ELF-1 (cell line): Measurements from ENCODE around the gene RAD51B.
"Not testable (repeated sequence)": the region's sequence is repeated elsewhere in the genome, so short reads cannot be mapped to it uniquely, and the experiment has no call there.

Experiments used
- DNase-seq: peaks from one replicate; pipeline ENCODE4 v3.0.0-alpha.2; 2016; ENCODE audit warnings: low read depth, low spot score

The RAD51B gene

DNA sequence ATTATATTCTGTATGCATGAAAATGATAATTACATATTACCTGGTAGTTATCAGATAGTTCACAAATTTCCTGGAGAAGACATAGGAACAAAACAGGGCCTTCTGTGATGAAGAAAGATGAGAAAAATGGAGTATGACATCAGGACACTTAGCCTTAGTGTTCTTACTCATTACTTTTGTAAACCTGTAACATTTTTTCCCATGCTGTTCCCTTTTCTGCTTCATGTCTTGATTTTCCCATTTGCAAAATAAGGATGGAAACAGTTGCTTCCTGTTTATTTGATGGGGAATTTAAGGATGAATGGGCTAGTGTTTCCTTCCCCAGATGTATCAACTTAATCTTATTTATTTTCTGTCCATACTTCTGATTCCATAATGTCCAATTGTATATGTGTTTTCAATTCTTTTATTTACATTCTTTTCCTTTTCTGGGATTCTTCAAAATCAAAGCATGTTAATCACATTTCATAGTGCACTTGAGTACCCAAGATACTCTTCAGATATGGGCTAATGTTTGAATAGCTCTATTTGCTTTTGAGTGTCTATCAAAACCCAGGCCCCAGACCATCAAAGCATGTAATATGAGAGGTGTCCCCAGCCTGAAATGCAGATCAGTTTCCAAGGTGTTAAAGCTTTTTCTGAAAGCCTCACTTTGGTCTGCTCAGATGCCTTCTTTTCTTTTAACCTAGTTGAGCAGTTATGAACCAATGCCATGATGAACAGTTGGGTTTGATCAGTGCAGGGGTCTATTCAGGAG is 260.5 kb downstream of the RAD51B start:
- no peak for DNase-seq

DNA sequence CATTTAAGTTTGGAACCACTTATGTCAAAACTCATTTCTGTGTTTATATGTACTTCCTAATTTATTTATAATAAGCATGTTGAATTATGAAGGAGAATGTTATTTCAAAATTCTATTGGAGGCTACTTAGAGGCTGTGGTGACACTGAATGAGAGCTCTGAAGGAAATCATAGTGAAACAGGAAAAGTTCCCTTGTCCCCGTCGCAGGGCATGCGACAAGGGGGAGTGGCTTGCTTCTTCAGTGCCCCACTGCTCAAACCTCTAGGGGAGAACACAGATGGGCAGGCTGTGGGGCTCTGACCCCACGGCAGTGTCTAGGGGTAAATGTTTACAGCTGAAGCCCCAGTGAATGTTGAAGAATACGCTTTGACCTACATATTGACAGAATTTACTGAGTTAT is 261.9 kb downstream of the RAD51B start:
- no peak for DNase-seq

DNA sequence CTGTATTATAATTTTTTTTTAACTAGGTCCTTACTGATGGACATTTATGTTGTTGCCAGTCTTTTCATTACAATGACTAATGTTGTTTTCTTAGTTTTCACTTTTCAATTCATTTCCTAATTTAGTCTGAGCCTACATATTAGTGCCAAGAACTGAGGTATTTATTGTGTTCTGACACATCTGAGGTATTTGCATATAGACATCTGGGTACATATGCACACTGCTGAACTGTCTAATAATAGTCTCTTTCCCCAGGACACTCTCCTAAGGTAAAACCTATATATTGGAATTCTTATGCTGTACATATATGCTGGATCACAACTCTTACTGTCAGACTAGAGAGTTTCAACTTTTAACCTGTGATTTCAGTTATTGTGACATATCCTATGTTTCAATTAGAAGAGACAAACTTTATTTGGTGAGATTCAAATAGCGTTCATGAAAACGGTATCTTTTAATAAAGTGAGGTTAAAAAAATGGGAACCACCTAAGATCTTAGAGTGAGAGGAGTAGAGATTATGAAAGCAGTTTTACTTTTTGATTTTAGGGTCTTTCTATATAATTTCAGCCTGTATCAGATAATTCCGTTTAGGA is 263.2 kb downstream of the RAD51B start:
- no peak for DNase-seq

DNA sequence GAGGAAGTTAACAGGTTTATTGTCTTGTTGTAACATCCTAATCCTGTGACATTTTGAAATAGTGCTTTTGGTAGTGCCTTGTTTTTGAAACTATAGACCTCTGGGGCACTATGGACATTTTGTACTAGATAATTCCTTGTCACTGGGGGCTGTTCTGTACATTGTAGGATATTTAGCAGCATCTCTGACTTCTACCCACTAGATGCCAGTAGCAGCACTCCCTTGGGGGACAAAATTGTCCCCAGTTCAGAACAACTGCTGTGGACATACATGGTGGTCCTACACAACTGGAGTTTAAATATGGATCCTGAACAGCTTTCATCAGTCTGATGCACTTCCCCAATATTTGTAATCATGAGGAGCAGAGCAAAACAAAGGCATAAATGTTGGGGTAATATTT is 264.7 kb downstream of the RAD51B start:
- DNase-seq = no peak

DNA sequence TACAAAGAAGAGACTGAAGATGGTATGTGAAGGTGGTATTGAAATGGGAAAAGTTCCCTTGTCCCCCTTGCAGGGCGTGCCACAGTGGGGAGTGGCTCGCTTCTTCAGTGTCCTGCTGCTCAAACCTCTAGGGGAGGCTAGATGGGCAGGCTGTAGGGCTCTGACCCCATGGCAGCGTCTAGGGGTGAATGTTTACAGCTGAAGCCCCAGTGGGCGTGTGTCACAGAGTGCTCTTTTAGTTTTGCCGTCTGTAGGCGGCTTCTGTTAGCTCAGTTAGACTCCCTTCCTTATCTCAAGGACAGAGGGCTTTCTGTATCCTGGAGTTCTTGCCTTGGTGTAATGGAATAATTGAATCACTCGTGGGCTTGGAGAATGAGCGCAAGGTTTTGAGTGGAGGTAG is 266.2 kb downstream of the RAD51B start:
- DNase-seq = peak; percentile 21

DNA sequence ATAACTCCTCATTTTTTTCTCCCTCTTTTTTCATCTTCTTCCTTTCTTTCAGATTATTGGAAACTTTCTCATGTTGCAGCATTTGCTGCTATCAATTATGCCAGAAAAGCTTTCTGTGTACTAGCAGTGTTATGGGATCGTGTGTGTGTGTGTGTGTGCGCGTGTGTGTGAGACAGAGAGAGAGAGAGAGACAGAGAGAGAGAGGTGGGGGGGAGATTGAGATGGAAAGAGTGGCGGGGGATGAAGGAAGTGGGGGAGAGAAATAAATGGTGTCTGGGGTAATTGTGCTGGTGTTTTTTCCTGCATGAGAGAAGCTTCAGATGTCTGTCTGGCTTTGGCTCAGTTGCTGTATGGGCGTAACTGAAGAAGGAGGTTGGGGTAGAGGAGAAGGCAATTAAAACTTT is 268.9 kb downstream of the RAD51B start:
- no peak for DNase-seq

DNA sequence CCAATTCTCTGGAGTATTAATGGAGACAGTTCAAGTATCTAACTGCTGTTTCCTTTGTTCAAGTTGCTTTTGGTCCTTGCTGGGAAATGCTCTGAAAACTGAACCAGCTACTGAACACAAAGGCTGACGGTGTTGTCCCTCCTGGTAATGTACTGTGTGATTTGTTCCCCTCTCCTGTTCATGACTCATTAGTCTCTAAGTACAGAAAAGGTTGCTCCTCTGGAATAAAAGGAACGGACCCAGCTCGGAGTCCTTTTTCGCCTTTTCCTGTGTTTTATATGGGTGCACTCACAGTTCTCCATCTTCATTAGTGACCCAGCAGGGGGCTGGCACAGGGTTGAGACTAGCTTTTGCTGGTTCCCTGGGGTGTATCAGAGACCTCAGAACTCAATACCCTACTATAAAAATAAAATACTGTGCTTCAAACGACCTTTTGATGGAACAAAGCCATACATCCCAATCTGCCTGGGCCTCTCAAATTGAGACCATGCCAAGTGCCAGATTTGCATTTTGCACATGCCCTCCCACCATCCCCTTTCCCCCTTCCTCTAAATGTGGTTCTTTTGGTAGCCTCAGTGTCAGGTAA is 269.7 kb downstream of the RAD51B start:
- peak; percentile 30 for DNase-seq

DNA sequence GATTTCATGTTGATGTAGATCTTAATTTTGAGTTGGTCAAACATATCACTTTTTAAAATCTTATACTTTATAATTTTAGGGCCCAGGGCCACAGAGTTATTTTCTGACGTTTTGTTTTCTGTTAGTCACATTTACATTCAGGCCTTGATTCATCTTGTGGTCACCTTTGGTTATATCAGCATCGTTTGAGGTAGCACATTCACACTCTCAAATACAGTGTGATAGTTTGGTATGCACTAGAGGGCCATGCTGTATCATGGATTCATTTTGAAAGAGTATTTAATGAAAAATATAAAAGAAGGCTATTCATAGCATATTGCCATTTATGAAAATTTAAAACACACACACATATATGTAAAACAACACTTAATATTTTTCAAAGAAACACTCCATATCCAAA is 274.6 kb downstream of the RAD51B start:
- no peak for DNase-seq

DNA sequence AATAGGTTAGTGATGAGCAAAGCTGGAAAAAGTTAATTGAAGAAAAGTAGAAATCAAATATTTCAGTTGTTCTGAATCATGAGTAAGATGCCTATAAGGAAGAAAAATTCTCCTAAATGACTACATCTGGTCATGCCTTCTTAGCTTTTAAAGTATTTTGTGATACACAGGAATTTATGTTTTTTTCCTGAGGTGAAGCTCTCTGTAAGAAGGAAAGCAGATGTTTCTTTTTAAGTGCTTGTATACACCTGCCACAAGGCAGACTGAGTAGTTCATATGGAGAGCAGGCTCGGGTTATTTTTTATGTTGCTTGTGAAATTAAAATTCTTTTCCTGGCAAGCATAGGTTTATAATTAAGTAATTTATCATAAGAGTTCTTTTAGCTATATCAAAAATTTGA is 275.2 kb downstream of the RAD51B start:
- DNase-seq = no peak

DNA sequence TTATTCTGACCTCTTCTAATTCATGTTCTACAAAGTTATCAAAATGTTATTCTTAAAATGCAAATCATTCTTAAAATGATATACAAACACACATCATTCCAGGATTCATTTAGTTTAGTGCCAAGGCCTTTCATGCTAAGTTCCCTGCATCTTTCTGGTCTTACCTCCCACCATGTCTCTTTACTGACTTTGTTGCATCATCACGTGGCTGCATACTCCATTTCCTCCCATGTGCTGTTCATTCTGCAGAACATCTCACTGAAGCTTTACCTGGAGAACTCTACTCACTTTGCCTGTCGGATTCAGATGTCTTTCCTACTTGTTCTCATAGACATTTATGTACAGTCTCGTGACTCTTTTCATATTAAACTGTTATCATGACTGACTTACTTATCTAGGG is 278.1 kb downstream of the RAD51B start:
- no peak for DNase-seq

DNA sequence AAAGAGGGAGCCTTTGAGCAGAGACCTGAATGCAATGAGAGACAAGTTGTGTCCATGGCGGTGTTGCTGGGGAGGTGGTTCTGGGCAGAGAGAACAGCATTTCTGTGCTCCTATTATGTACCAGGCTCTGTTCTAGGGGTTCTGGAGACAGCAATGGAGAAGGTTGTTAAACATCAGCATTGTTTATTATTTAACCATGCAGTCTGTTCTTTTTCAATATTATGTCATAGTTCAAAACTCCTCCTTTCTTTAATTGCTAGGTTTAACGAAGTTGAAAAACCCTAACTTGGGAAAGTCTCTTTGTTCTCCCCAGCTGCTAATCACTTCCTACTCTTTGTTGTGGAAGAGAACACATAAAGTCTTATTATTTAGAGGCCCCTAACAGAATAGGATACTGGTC is 279.3 kb downstream of the RAD51B start:
- no peak for DNase-seq

DNA sequence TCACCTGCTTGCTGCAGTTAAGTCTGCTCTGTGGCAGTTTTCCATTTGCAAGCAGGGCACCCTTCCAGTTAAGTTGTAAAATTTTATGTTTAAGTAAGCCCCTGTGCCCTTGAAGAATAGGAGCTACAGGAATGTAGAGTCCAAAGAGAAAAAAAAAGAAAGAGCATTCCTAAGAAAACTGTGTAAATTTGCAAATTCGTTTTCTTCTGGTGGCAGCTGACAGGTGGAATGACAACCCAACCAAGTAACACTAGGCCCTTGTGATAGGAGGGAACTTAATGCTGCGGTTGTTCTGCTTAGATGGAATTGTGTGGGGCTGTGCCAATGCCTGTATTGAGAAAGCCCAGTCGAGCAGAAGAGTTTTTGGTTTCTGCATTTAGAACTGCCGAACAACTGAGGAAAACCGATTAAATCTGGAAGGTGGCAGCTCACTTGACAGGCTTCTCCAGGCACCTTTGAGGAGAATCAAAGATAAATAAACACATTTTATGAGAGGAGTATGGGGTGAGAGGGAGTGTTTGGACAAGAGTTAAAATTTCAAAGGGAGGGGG is 280.0 kb downstream of the RAD51B start:
- no peak for DNase-seq

DNA sequence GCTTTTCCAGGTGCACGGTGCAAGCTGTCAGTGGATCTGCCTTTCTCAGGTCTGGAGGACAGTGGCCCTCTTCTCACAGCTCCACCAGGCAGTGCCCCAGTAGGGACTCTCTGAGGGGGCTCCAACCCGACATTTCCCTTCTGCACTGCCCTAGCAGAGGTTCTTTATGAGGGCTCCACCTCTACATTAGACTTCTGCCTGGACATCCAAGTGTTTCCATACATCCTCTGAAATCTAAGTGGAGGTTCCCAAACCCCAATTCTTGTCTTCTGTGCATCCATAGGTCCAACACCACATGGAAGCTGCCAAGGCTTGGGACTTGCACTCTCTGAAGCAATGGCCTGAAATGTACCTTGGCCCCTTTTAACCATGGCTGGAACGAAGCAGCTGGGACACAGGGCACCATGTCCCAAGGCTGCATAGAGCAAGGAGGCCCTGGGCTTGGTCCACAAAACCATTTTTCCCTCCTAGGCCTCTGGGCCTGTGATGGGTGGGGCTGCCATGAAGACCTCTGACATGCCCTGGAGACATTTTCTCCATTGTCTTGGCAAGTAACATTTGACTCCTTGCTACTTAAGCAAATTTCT is 282.2 kb downstream of the RAD51B start:
- DNase-seq = not testable (repeated sequence)

DNA sequence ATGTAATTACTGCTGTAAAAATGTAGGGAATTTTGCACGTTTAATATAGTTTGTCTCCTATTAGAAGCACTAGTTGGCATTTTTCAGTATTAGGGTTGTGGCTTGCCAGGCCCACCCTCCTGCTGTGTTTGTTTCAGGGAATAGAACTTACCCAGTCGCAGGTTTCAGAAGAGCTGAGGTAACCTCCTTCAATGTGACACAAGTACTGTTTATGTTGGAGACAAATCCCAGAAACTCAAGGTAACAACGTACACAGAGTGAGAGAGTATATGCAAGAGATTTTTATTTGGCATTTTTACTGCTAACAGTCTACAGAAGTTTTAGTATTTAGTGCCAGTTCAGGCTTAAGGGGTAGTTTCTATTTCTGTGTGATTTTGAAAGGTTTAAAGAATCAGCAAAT is 284.3 kb downstream of the RAD51B start:
- DNase-seq = no peak

DNA sequence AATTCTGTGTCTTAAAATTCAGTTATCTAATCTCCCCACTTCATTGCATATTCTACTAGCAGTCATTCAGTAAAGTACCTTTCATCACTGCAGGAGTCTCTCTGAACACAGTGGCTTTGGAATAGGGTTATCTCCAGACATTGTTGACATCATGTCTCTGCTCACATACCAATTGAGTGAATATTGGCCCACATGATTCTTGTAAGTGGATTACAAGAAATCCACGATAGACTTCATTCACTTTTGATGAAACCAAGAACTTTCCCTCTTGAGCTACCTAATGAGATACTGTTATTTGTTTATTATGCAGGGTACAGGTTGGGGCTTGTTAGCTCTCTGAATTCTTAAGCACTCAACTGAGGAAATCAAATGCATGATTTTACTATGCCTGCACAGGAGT is 284.9 kb downstream of the RAD51B start:
- no peak for DNase-seq

DNA sequence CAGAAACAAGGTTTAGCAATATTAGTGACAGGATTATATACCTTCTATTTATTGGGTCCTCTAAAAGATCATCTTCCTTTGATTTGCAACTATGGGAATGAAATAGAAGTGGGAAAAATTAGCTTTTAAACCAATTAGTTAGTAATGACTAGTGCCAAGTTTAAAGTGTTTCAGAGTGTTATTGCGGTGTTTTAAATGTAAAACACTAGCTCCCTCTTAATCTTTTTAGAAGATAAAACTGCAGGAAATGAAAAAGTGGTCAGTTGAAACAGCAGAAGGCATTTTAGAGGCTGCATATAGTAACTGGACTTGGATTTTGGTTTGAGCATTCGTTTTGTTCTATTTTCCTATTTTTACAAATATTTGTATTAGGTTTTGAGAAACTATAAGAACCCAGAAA is 286.2 kb downstream of the RAD51B start:
- DNase-seq = no peak

DNA sequence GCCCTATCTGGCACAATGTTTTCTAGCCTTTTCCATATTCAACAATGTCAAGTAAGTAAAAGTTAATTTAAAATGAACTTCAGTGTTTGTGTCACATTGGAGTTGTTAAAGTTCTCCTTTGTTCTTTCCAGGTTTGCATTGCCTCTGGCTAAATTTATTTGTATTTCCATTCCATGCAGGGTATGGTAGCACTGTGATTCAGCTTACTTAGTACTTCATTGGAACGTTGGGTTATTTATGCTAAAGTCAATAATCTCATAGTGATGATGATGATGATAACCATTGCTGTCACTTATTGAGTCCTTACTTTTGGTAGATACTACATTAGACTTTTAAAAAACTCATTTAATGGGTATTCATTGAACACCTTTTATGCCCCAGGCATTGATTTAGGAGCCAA is 286.9 kb downstream of the RAD51B start:
- DNase-seq = no peak

DNA sequence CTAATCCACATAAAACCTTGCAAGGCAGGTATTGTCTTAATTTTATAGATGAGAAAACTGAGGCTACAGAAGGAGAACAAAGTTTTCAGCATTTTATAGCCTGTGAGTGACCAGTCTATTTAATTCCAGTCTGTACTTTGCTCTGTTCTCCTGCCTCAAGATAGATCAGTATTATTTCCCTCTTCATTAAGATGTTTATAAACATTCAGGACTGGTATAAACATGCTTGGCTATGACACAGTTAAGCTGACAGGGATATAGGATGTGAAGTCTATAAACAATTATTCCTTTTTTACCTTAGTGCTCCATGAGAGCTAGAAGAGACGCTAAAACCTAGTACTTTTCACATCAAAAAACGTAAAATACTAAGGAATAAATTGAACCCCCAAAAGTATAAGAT is 287.3 kb downstream of the RAD51B start:
- DNase-seq = no peak

DNA sequence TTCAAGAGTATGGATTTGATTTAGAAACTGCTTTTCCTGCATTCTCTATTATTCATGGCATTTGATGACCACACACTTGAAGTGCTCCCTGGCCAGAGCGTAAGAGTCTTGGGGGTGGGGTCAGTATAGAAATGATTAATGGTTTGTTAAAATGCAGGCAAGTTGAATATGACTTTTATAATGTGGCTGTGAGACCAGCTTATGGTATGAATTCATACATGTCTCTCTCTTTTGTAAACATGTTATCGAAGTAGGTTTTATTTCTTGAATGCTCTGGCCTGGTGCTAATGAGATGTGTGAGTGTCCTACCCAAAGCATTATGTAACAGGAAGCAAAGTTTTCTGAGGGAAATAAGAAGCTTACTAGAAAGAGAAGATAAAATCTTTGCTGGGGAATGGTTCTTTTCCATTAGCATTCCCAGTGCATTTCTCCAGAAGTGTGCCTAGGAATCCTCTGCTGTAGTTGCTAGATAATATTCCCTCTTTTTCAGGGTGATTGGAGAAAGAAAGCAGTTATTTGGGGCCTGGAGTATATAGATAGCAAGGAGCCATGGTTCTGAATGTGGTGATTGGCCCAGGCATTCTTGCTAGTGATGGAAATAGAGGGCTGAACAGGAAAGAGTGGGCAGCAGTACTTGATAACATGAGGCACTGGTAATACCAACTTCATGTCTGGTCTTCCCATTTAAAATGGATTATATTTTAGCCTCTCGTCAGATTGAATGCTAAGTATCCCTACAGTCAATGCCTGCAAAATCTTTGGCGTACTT is 289.7 kb downstream of the RAD51B start:
- DNase-seq = no peak

DNA sequence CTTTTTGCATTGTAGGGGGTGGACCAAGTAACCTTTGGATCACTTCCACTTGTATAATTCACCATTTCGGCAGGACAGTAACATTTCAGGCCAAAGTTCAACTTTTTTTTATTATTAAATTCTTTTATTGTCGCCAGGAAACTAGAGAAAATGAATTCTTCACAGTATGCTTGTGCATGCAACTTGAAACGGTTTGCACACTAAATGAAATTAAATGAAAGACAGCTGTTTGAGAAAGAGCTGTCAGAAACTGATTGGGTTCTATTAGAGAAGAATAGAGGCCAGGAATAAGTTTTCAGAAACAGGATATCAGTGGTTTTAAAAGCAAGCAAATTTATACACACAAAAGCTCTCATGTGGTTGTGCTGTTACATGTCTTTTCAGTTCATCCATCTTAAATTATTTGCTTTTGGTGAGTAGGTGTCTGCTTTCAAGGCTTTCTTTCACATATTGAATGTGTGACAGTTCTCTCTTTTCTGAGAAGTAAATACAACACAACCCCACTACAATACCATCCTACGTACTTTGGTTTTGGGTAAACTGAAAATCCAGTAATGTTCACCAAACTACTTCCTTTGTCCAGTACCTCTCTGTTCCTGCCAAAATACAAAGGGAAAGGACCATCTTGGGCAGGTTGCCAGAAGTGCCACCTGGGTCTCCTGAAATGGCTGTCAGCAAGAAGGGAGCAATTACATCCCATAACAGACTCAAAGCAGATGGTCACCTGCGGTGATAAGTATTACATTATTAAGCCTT is 291.7 kb downstream of the RAD51B start:
- DNase-seq = no peak

DNA sequence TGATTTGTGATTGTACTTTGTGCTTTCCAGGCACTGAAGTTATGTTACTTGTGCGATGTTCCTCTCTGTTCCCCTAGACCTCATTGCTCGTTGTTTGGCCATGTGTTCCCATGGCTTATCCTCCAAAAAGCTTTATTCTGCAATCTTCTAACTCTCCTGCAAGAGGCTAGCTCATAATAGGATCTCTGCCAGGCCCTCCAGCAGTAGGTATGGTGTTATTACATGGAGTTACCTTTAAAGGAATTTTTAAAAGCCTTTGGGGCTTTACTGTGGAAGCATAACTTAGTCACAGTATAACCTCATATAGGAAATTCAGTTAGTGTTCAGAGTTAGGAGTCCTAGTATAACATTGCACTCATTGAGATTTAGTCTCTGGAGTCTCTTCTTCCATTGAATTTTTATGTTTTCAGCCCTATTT is 292.3 kb downstream of the RAD51B start:
- no peak for DNase-seq
